PC-3 (cell line): ENCODE measurements around the gene CGB1. TPM values are rescaled to one million over a fixed set of nuclear protein-coding genes. Genes with fewer than 3 reads are reported as not detected.
A peak's percentile ranks its signal among the peaks of the same experiment; 100 is the strongest.

ENCODE experiments used
- ATAC-seq: fragments of 200-7000 bp; cut with Tn5 transposase; 2 replicates; pipeline ENCODE4 v1.9.1; 2020; ENCODE audit warnings: mild to moderate bottlenecking, moderate library complexity
- BruUV-seq: library from RNA; stranded (reverse); fragments of 400-500 nt; replicated peaks from 2 replicates; lab custom pipeline; 2021; lab: Mats Ljungman, UMichigan
- CTCF ChIA-PET: fragments of 300-600 bp; sonication (Branson Sonifier 250); formaldehyde crosslinking; loops from one replicate; lab custom pipeline; 2022; ENCODE audit warnings: antibody characterized with exemption; lab: Charles Lee
- POLR2A ChIA-PET: fragments of 300-600 bp; sonication (Branson Sonifier 250); formaldehyde crosslinking; loops from one replicate; lab custom pipeline; 2022; ENCODE audit warnings: antibody characterized with exemption; ENCODE audit not compliant: unreplicated experiment; lab: Charles Lee
- DNase-seq: peaks from one replicate; pipeline ENCODE4 v3.0.0-alpha.2; 2015
- H2AFZ ChIP-seq: fragments of 300-600 bp; sonication (generic); 2 replicates; pipeline ENCODE4 v1.6.0; 2016; ENCODE audit warnings: antibody characterized with exemption, low read length
- H3F3A ChIP-seq: fragments of 300-600 bp; sonication (generic); one replicate; pipeline ENCODE4 v1.6.0; 2017; ENCODE audit warnings: antibody characterized with exemption, low read length, control low read depth, mild to moderate bottlenecking; ENCODE audit not compliant: unreplicated experiment
- H3K27ac ChIP-seq: fragments of 300-600 bp; sonication (generic); 2 replicates; pipeline ENCODE4 v1.5.1; 2016; ENCODE audit warnings: mild to moderate bottlenecking, low read length
- H3K27me3 ChIP-seq: fragments of 300-600 bp; sonication (generic); 2 replicates; pipeline ENCODE4 v1.6.1; 2016; ENCODE audit warnings: low read length, mixed read lengths
- H3K36me3 ChIP-seq: fragments of 300-600 bp; sonication (generic); 2 replicates; pipeline ENCODE4 v1.6.1; 2016; ENCODE audit warnings: low read depth, mixed run types, low read length, mixed read lengths
- H3K4me1 ChIP-seq: fragments of 300-600 bp; sonication (generic); 2 replicates; pipeline ENCODE4 v1.5.1; 2016; ENCODE audit warnings: low read length; ENCODE audit not compliant: insufficient read depth
- H3K4me2 ChIP-seq: fragments of 300-600 bp; sonication (generic); 2 replicates; pipeline ENCODE4 v1.6.0; 2016; ENCODE audit warnings: low read length
- H3K4me3 ChIP-seq: fragments of 300-600 bp; sonication (generic); 2 replicates; pipeline ENCODE4 v1.5.1; 2016; ENCODE audit warnings: mild to moderate bottlenecking, low read length, mixed read lengths
- H3K79me2 ChIP-seq: fragments of 300-600 bp; sonication (generic); 2 replicates; pipeline ENCODE4 v1.6.1; 2017; ENCODE audit warnings: low read length, mixed read lengths
- H3K9ac ChIP-seq: fragments of 300-600 bp; sonication (generic); 2 replicates; pipeline ENCODE4 v1.6.0; 2016; ENCODE audit warnings: mild to moderate bottlenecking, low read length
- H3K9me2 ChIP-seq: fragments of 300-600 bp; sonication (generic); replicated peaks from 2 replicates; pipeline ENCODE4 v1.6.1; 2016; ENCODE audit warnings: mixed run types, low read length, mixed read lengths
- H3K9me3 ChIP-seq: fragments of 300-600 bp; sonication (generic); 2 replicates; pipeline ENCODE4 v1.6.1; 2016; ENCODE audit warnings: low read length, mixed read lengths
- H4K20me1 ChIP-seq: fragments of 300-600 bp; sonication (generic); 2 replicates; pipeline ENCODE4 v1.6.1; 2016; ENCODE audit warnings: low read length, mixed read lengths
- CTCF ChIP-seq: fragments of 300-600 bp; sonication (generic); conservative IDR thresholded peaks from 2 replicates; pipeline ENCODE4 v1.5.1; 2017; ENCODE audit warnings: antibody characterized with exemption, low read depth, mild to moderate bottlenecking, low read length
- EZH2 ChIP-seq: fragments of 300-600 bp; sonication (generic); IDR thresholded peaks from one replicate; pipeline ENCODE4 v1.6.1; 2017; ENCODE audit warnings: antibody characterized with exemption, mild to moderate bottlenecking, low read length; ENCODE audit not compliant: unreplicated experiment
- EZH2phosphoT487 ChIP-seq: fragments of 300-600 bp; sonication (generic); IDR thresholded peaks from 2 replicates; pipeline ENCODE4 v1.6.1; 2018; ENCODE audit warnings: mild to moderate bottlenecking, antibody characterized with exemption, low read length, borderline replicate concordance
- intact Hi-C: fragments of 100-400 bp; cut with micrococcal nuclease; formaldehyde crosslinking; loops from 2 replicates; pipeline ENCODE4 v1.9.0; 2023
- total RNA-seq: library from RNA; depleted of rRNA; stranded (reverse); fragments of >200 nt; gene quantifications from 2 replicates; pipeline ENCODE4 v1.2.3, GENCODE V29; 2014

CGB1 gene
- total RNA-seq, 1 experiment from 2014 or later: 0.95 TPM

- POLR2A ChIA-PET: no interaction called here
- Histone ChIP-seq H3K4me2 (peak overlapping the region; percentile 98), H2AFZ (no peak overlapping the region), H3K4me1 (peaks cover 6% of the 10 kb centered on the region; the same call in 1 of the 2 replicates), H3K27ac (no peak overlapping the region), H3K79me2 (peaks cover 55% of the 10 kb centered on the region), H3K9me2 (no peaks in the 10 kb centered on the region), H3F3A (no peaks in the 10 kb centered on the region), H4K20me1 (no peaks in the 10 kb centered on the region), H3K36me3 (no peaks in the 10 kb centered on the region; the same call in 1 of the 2 replicates), H3K4me3 (peak overlapping the region; percentile 93; the same call in 1 of the 2 replicates), H3K27me3 (no peaks in the 10 kb centered on the region), H3K9me3 (no peaks in the 10 kb centered on the region), H3K9ac (no peak overlapping the region)
- CTCF ChIA-PET: no interaction called here
- intact Hi-C loops: loop anchor here (10.0 kb wide), 1 partner anchor 84 kb away; the partner anchor contains the start of gene KCNA7
- no TSS peak for BruUV-seq
- ATAC-seq: no peak
- no peak for DNase-seq
- no peak for TF ChIP-seq EZH2
- TF ChIP-seq EZH2phosphoT487: no peak
- TF ChIP-seq CTCF: no peak
These were observed 45.6 kb downstream of the CGB1 start for GRCh38 chr19:48991011-48991609.

- Histone ChIP-seq H3K27me3 (no peaks in the 10 kb centered on the region), H2AFZ (no peak overlapping the region), H3K27ac (no peak overlapping the region), H4K20me1 (no peaks in the 10 kb centered on the region), H3F3A (no peaks in the 10 kb centered on the region), H3K4me2 (no peak overlapping the region), H3K79me2 (peaks cover 48% of the 10 kb centered on the region), H3K9me3 (no peaks in the 10 kb centered on the region), H3K9me2 (no peaks in the 10 kb centered on the region), H3K4me1 (peaks cover 6% of the 10 kb centered on the region; the same call in 1 of the 2 replicates), H3K36me3 (no peaks in the 10 kb centered on the region; the same call in 1 of the 2 replicates), H3K9ac (no peak overlapping the region), H3K4me3 (no peak overlapping the region)
- no TSS peak for BruUV-seq
- ChIA-PET CTCF (no interaction called here), POLR2A (no interaction called here)
- ATAC-seq: no peak
- intact Hi-C loops: loop anchor here (10.0 kb wide), 1 partner anchor 84 kb away; the partner anchor contains the start of gene KCNA7
- no peak for TF ChIP-seq EZH2phosphoT487
- no peak for TF ChIP-seq EZH2
- no peak for TF ChIP-seq CTCF
- no peak for DNase-seq
These were observed 46.3 kb downstream of the CGB1 start for GRCh38 chr19:48990400-48990799.

GRCh38 chr19:48989701-48990291 lies 46.9 kb downstream of the CGB1 start:
- Histone ChIP-seq H3K27me3 (no peaks in the 10 kb centered on the region), H3K9me3 (no peaks in the 10 kb centered on the region), H3K9ac (no peak overlapping the region), H3K4me1 (peaks cover under 1% of the 10 kb centered on the region; the same call in 1 of the 2 replicates), H3K4me3 (no peak overlapping the region), H2AFZ (no peak overlapping the region), H3K36me3 (no peaks in the 10 kb centered on the region; the same call in 1 of the 2 replicates), H3K79me2 (peaks cover 42% of the 10 kb centered on the region), H3K4me2 (no peak overlapping the region), H3K27ac (no peak overlapping the region), H4K20me1 (no peaks in the 10 kb centered on the region), H3K9me2 (no peaks in the 10 kb centered on the region), H3F3A (no peaks in the 10 kb centered on the region)
- ATAC-seq (no peak), DNase-seq (no peak)
- ChIA-PET CTCF (no interaction called here), POLR2A (no interaction called here)
- intact Hi-C loops: loop anchor here (10.0 kb wide), 1 partner anchor 85 kb away; the partner anchor contains the start of gene KCNA7
- BruUV-seq: no TSS peak
- TF ChIP-seq EZH2 (no peak), CTCF (no peak), EZH2phosphoT487 (no peak)
